ENCODE results near the gene KIF1A. TPM values are rescaled to one million over a fixed set of nuclear protein-coding genes. Genes with fewer than 3 reads are reported as not detected.

KIF1A gene
- total and polyA plus RNA-seq, 2 of the 13 experiments (the other 11 are each of a cell fraction or from before 2014, with no cell fraction given): 0.01 TPM; not detected in 1

DNA sequence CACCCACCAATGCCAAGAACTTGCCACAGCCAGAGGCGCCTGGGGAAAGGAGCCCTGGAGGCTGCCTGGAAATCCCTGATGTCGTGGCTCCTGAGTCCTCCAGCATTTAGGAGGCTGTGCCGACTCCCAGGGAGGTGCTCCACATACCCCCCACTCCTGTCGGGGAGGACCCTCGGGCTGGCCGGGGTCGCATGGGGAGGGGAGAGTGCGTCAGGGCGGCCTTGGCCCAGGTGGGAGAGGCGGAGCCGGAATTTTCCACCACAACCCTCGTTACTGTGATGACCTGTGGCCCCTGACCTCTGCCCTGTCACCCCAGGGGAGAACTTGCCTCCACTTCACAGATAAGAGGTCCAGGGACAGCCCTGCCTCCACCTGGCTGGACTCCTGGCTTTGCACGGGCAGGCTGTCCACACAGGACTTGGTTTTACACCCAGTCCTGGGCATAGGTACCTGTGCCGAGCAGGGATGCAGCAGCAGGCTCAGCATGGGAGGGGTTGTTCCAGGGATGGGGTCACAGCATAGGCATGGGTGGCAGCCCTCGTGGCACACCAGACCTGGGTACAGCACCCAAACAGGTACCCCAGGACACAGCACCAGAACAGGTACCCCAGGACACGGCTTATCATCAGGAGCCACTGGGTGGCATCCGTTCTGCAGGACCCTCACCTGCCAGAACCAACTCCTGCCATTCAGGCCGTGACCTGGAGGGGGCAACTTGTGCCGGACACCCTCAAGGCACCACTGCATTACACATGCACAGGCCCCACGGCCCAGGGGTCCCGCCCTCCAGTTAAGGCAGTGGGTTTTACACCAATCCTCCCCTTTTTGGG lies 36.3 kb upstream of the KIF1A start (continued):
- no peak for TF ChIP-seq PRPF4 (IDR thresholded peaks at IDR 0.05; ENCODE audit: low read depth, low read length, poor library complexity, severe bottlenecking)
- no peak; the same call in 1 of the 2 replicates for TF ChIP-seq ZNF331 (CRISPR knock-in tag; IDR thresholded peaks at IDR 0.05)
- TF ChIP-seq, protein P1, sequence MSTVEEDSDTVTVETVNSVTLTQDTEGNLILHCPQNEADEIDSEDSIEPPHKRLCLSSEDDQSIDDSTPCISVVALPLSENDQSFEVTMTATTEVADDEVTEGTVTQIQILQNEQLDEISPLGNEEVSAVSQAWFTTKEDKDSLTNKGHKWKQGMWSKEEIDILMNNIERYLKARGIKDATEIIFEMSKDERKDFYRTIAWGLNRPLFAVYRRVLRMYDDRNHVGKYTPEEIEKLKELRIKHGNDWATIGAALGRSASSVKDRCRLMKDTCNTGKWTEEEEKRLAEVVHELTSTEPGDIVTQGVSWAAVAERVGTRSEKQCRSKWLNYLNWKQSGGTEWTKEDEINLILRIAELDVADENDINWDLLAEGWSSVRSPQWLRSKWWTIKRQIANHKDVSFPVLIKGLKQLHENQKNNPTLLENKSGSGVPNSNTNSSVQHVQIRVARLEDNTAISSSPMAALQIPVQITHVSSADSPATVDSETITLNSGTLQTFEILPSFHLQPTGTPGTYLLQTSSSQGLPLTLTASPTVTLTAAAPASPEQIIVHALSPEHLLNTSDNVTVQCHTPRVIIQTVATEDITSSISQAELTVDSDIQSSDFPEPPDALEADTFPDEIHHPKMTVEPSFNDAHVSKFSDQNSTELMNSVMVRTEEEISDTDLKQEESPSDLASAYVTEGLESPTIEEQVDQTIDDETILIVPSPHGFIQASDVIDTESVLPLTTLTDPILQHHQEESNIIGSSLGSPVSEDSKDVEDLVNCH (CRISPR knock-in tag; IDR thresholded peaks at IDR 0.05): no peak
- TF ChIP-seq KLF13 (CRISPR knock-in tag; IDR thresholded peaks at IDR 0.05): 0 out of 2 replicates have a peak, but pooled peaks have one; percentile 9
- TF ChIP-seq, protein P2, sequence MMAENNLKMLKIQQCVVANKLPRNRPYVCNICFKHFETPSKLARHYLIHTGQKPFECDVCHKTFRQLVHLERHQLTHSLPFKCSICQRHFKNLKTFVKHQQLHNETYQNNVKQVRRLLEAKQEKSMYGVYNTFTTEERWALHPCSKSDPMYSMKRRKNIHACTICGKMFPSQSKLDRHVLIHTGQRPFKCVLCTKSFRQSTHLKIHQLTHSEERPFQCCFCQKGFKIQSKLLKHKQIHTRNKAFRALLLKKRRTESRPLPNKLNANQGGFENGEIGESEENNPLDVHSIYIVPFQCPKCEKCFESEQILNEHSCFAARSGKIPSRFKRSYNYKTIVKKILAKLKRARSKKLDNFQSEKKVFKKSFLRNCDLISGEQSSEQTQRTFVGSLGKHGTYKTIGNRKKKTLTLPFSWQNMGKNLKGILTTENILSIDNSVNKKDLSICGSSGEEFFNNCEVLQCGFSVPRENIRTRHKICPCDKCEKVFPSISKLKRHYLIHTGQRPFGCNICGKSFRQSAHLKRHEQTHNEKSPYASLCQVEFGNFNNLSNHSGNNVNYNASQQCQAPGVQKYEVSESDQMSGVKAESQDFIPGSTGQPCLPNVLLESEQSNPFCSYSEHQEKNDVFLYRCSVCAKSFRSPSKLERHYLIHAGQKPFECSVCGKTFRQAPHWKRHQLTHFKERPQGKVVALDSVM (CRISPR knock-in tag; IDR thresholded peaks at IDR 0.05): peak; percentile 63; the same call in 1 of the 2 replicates
- no peak for TF ChIP-seq ZNF160 (CRISPR knock-in tag; IDR thresholded peaks at IDR 0.05)
- 0 out of 2 replicates have a peak, but pooled peaks have one; percentile 21 for TF ChIP-seq ZNF431 (CRISPR knock-in tag; IDR thresholded peaks at IDR 0.05; ENCODE audit: borderline replicate concordance, low read depth)
- no peak for TF ChIP-seq SP4 (CRISPR knock-in tag; IDR thresholded peaks at IDR 0.05)
- TF ChIP-seq ZNF724P (CRISPR knock-in tag; IDR thresholded peaks at IDR 0.05; ENCODE audit: borderline replicate concordance): no peak; the same call in 1 of the 2 replicates
- TF ChIP-seq HOXA5 (CRISPR knock-in tag; IDR thresholded peaks at IDR 0.05): no peak
- no peak for TF ChIP-seq MIER2 (CRISPR knock-in tag; IDR thresholded peaks at IDR 0.05)
- no peak for TF ChIP-seq MYC (CRISPR knock-in tag; IDR thresholded peaks at IDR 0.05; ENCODE audit: borderline replicate concordance)
- TF ChIP-seq ATF7-NPFF (CRISPR knock-in tag; IDR thresholded peaks at IDR 0.05; ENCODE audit: low read depth): no peak
- TF ChIP-seq, protein P3, sequence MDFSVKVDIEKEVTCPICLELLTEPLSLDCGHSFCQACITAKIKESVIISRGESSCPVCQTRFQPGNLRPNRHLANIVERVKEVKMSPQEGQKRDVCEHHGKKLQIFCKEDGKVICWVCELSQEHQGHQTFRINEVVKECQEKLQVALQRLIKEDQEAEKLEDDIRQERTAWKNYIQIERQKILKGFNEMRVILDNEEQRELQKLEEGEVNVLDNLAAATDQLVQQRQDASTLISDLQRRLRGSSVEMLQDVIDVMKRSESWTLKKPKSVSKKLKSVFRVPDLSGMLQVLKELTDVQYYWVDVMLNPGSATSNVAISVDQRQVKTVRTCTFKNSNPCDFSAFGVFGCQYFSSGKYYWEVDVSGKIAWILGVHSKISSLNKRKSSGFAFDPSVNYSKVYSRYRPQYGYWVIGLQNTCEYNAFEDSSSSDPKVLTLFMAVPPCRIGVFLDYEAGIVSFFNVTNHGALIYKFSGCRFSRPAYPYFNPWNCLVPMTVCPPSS (IDR thresholded peaks at IDR 0.05): no peak
- TF ChIP-seq, protein P4, sequence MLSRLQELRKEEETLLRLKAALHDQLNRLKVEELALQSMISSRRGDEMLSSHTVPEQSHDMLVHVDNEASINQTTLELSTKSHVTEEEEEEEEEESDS (CRISPR knock-in tag; IDR thresholded peaks at IDR 0.05; ENCODE audit: borderline replicate concordance): no peak
- no peak for TF ChIP-seq ZNF224 (CRISPR knock-in tag; IDR thresholded peaks at IDR 0.05)
- peak; percentile 82 for TF ChIP-seq ZNF788 (CRISPR knock-in tag; IDR thresholded peaks at IDR 0.05; ENCODE audit: borderline replicate concordance)
- TF ChIP-seq SRY (CRISPR knock-in tag; IDR thresholded peaks at IDR 0.05): no peak
- 0 out of 2 replicates have a peak, but pooled peaks have one; percentile 31 for TF ChIP-seq IRX3 (CRISPR knock-in tag; IDR thresholded peaks at IDR 0.05; ENCODE audit: borderline replicate concordance, low read depth)
- TF ChIP-seq EHMT2 (IDR thresholded peaks at IDR 0.05; ENCODE audit: borderline replicate concordance, low read depth, low read length): no peak
- TF ChIP-seq KDM1A (CRISPR knock-in tag; IDR thresholded peaks at IDR 0.05): no peak
- TF ChIP-seq, protein P5, sequence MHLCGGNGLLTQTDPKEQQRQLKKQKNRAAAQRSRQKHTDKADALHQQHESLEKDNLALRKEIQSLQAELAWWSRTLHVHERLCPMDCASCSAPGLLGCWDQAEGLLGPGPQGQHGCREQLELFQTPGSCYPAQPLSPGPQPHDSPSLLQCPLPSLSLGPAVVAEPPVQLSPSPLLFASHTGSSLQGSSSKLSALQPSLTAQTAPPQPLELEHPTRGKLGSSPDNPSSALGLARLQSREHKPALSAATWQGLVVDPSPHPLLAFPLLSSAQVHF (CRISPR knock-in tag; IDR thresholded peaks at IDR 0.05): peak; percentile 43; the same call in 1 of the 2 replicates
- no peak for TF ChIP-seq ONECUT2 (CRISPR knock-in tag; IDR thresholded peaks at IDR 0.05)
- no peak for TF ChIP-seq MEIS2 (CRISPR knock-in tag; IDR thresholded peaks at IDR 0.05)
